Neural progenitor cell (in vitro differentiated cells): ENCODE results near the gene PDIA3. TPM values are rescaled to one million over a fixed set of nuclear protein-coding genes. Genes with fewer than 3 reads are reported as not detected.
"Not testable (repeated sequence)": the region's sequence is repeated elsewhere in the genome, so short reads cannot be mapped to it uniquely, and the experiment has no call there.

Source experiments
- DNase-seq: peaks from one replicate; pipeline ENCODE4 v3.0.0-alpha.2; 2016; ENCODE audit warnings: low spot score
- H2AFZ ChIP-seq: fragments of 200-600 bp; sonication (generic); replicated peaks from 2 replicates; pipeline ENCODE4 v1.6.1; 2016; ENCODE audit warnings: antibody characterized with exemption
- H3F3A ChIP-seq: fragments of 200-600 bp; sonication (generic); 2 replicates; pipeline ENCODE4 v1.6.1; 2016; ENCODE audit warnings: antibody characterized with exemption, low read depth
- H3K27ac ChIP-seq: fragments of 200-600 bp; sonication (generic); 2 replicates; pipeline ENCODE4 v1.5.1; 2016; ENCODE audit warnings: mild to moderate bottlenecking
- H3K27me3 ChIP-seq: fragments of 200-600 bp; sonication (generic); 2 replicates; pipeline ENCODE4 v1.6.1; 2016; ENCODE audit warnings: mild to moderate bottlenecking, moderate library complexity
- H3K36me3 ChIP-seq: fragments of 200-600 bp; sonication (generic); 2 replicates; pipeline ENCODE4 v1.5.1; 2016
- H3K4me1 ChIP-seq: fragments of 200-600 bp; sonication (generic); 2 replicates; pipeline ENCODE4 v1.6.1; 2016; ENCODE audit warnings: mixed run types
- H3K4me2 ChIP-seq: fragments of 200-600 bp; sonication (generic); 2 replicates; pipeline ENCODE4 v1.6.1; 2016
- H3K4me3 ChIP-seq: fragments of 200-600 bp; sonication (generic); 2 replicates; pipeline ENCODE4 v1.5.1; 2016
- H3K79me2 ChIP-seq: fragments of 200-600 bp; sonication (generic); 2 replicates; pipeline ENCODE4 v1.6.1; 2016; ENCODE audit warnings: low read depth
- H3K9ac ChIP-seq: fragments of 200-600 bp; sonication (generic); 2 replicates; pipeline ENCODE4 v1.6.1; 2016
- H3K9me3 ChIP-seq: fragments of 200-600 bp; sonication (generic); 2 replicates; pipeline ENCODE4 v1.5.1; 2016; ENCODE audit warnings: low read depth
- H4K20me1 ChIP-seq: fragments of 200-600 bp; sonication (generic); 2 replicates; pipeline ENCODE4 v1.6.1; 2016; ENCODE audit warnings: low read depth
- H3K27ac Mint-ChIP-seq: 3 replicates; pipeline ENCODE4 v1.8.0; 2021; ENCODE audit warnings: mixed read lengths
- H3K27me3 Mint-ChIP-seq: 2 replicates; pipeline ENCODE4 v1.8.0; 2022; ENCODE audit warnings: low read depth, mild to moderate bottlenecking, inconsistent platforms, moderate library complexity, mixed read lengths; ENCODE audit not compliant: insufficient read depth
- H3K36me3 Mint-ChIP-seq: 3 replicates; pipeline ENCODE4 v1.8.0; 2021; ENCODE audit warnings: mixed read lengths
- H3K4me1 Mint-ChIP-seq: 3 replicates; pipeline ENCODE4 v1.8.0; 2021; ENCODE audit warnings: mixed read lengths
- H3K4me3 Mint-ChIP-seq: 3 replicates; pipeline ENCODE4 v1.8.0; 2021; ENCODE audit warnings: mild to moderate bottlenecking, moderate library complexity, mixed read lengths
- H3K9me3 Mint-ChIP-seq: 3 replicates; pipeline ENCODE4 v1.8.0; 2020; ENCODE audit warnings: mixed read lengths
- EZH2 ChIP-seq: fragments of 200-600 bp; sonication (generic); IDR thresholded peaks from 2 replicates; pipeline ENCODE4 v1.6.1; 2017; ENCODE audit warnings: antibody characterized with exemption, mild to moderate bottlenecking, moderate library complexity
- EZH2phosphoT487 ChIP-seq: fragments of 200-600 bp; sonication (generic); IDR thresholded peaks from 2 replicates; pipeline ENCODE4 v1.6.1; 2017; ENCODE audit warnings: antibody characterized with exemption
- total RNA-seq: library from RNA; depleted of rRNA; stranded (reverse); fragments of >200 nt; gene quantifications from 2 replicates; pipeline ENCODE4 v1.2.3, GENCODE V29; 2015; ENCODE audit warnings: low replicate concordance
- TF ChIP-seq, protein P1 (sequence below): fragments of 200-600 bp; sonication (generic); IDR thresholded peaks from 2 replicates; pipeline ENCODE4 v1.5.1; 2017; ENCODE audit warnings: antibody characterized with exemption, mild to moderate bottlenecking

Gene PDIA3
- total RNA-seq, 1 donor from 2014 or later = 315 TPM

DNA sequence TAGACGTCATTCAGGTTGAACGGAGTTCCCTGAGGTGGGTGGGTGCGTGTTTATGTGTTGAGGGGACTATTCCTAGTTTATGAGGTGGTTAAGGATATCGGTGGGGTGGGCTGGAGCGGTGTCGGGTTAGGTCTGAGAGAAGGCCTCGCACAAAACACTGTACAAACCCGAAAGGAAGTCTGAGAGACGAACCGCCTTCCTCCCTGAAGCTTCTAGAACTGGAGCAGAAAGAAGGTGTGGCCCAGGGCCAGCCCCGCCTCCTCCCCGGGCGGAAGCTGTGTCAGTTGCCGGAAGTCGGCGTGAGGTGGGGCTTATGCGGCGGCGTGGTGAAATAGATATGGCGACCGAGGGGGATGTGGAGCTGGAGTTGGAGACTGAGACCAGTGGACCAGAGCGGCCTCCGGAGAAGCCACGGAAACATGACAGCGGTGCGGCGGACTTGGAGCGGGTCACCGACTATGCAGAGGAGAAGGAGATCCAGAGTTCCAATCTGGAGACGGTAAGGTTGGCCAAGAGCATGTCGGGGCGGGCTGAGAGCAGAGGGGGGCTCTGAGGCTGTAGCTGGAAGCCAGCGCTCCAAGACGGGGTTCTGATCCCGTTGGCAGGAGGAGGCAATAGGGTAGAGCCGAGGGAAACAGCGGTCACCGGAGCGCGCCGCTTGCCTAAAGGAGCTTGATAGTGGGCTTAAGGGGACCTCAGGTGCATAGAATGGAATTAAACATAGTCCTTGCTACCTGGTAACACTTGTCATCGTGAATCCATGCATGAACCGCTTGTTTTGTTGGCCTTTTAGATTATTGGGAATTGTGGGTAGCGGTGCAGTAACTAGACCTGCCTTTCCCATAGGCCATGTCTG, 54.3 kb downstream of the PDIA3 start, which contains the start of gene HYPK:
TSS of gene HYPK (plus strand) at position 314 of the 856 bp plus-strand sequence. CDS start at position 338, 24 bp downstream.
- peak; percentile 86 for DNase-seq
- Mint-ChIP-seq H3K27me3 (peaks cover 3% of the 10 kb centered on the region), H3K27ac (peak within 1 kb of the TSS; percentile 96), H3K4me1 (peaks cover 35% of the 10 kb centered on the region), H3K4me3 (peak within 1 kb of the TSS; percentile 100), H3K9me3 (no peaks in the 10 kb centered on the region), H3K36me3 (peaks cover 26% of the 10 kb centered on the region)
- Histone ChIP-seq H3K27me3 (no peaks in the 10 kb centered on the region), H3K4me1 (peaks cover 22% of the 10 kb centered on the region), H3K9me3 (no peaks in the 10 kb centered on the region), H3K4me2 (peak within 1 kb of the TSS; percentile 92), H3K79me2 (peaks cover 18% of the 10 kb centered on the region), H3K36me3 (no peaks in the 10 kb centered on the region), H3K27ac (peak within 1 kb of the TSS; percentile 87), H3K4me3 (peak within 1 kb of the TSS; percentile 77), H3F3A (peaks cover 76% of the 10 kb centered on the region), H2AFZ (peak within 1 kb of the TSS; percentile 51), H4K20me1 (peaks cover 11% of the 10 kb centered on the region), H3K9ac (peak within 1 kb of the TSS; percentile 44)
- TF ChIP-seq, protein P1, sequence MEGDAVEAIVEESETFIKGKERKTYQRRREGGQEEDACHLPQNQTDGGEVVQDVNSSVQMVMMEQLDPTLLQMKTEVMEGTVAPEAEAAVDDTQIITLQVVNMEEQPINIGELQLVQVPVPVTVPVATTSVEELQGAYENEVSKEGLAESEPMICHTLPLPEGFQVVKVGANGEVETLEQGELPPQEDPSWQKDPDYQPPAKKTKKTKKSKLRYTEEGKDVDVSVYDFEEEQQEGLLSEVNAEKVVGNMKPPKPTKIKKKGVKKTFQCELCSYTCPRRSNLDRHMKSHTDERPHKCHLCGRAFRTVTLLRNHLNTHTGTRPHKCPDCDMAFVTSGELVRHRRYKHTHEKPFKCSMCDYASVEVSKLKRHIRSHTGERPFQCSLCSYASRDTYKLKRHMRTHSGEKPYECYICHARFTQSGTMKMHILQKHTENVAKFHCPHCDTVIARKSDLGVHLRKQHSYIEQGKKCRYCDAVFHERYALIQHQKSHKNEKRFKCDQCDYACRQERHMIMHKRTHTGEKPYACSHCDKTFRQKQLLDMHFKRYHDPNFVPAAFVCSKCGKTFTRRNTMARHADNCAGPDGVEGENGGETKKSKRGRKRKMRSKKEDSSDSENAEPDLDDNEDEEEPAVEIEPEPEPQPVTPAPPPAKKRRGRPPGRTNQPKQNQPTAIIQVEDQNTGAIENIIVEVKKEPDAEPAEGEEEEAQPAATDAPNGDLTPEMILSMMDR = no peak
- TF ChIP-seq EZH2 (no peak), EZH2phosphoT487 (no peak)

DNA sequence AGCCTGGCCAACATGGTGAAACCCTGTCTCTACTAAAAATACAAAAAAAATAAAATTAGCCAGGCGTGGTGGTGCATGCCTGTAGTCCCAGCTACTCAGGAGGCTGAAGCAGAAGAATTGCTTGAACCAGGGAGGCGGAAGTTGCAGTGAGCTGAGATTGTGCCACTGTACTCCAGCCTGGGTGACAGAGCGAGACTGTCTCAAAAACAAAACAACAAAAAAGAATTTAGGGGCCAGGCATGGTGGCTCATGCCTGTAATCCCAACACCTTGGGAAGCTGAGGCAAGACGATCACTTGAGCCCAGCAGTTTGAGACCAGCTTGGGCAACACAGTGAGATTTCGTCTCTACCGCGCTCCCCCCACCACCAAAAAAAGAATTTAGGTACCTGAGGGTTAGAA, 56.4 kb downstream of the PDIA3 start:
- H3K36me3 Mint-ChIP-seq = peaks cover 29% of the 10 kb centered on the region
- not testable (repeated sequence) for H2AFZ ChIP-seq

DNA sequence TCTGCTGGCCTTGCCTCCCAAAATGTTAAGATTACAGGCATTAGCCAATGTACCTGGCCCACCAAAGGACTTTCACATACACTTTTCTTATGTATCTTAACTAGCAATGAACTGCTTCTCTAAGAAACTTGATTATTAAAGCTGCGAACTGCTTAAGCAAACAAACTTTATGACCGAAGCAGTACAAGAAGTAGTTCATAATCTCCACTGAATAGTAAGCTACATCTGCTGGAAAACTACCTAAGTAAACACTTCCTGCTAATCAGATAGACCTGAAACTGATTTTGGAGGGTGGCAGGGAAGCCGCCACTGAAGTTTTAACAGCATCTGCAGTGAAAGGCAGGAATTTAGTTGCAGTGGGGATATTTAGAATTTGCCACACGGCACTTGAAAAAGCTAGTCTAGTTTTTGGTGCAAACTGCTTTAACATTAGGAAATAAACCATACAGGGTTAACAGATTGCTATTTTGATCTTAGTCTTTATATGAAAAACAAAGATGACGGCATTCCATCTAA, 62.3 kb downstream of the PDIA3 start:
- Histone ChIP-seq H3K9me3 (no peaks in the 10 kb centered on the region), H3K4me3 (no peak overlapping the region), H3K79me2 (no peaks in the 10 kb centered on the region), H3F3A (peaks cover 22% of the 10 kb centered on the region), H3K36me3 (peaks cover 19% of the 10 kb centered on the region), H3K9ac (no peak overlapping the region), H4K20me1 (no peaks in the 10 kb centered on the region), H3K4me2 (no peak overlapping the region), H3K27ac (no peak overlapping the region), H3K4me1 (no peaks in the 10 kb centered on the region), H3K27me3 (no peaks in the 10 kb centered on the region), H2AFZ (no peak overlapping the region)
- TF ChIP-seq EZH2 = no peak
- TF ChIP-seq EZH2phosphoT487 = no peak
- TF ChIP-seq, protein P1 = no peak
- Mint-ChIP-seq H3K4me3 (no peak overlapping the region), H3K27ac (no peak overlapping the region), H3K27me3 (peaks cover 2% of the 10 kb centered on the region), H3K4me1 (no peaks in the 10 kb centered on the region), H3K36me3 (peaks cover 32% of the 10 kb centered on the region), H3K9me3 (no peaks in the 10 kb centered on the region)
- DNase-seq = no peak

More for the DNA sequence above, 56.4 kb downstream of the PDIA3 start:
- not testable (repeated sequence) for H3K27me3 Mint-ChIP-seq, H3K4me3 ChIP-seq, H3K9ac ChIP-seq, H3K9me3 ChIP-seq, H3K27ac ChIP-seq, H4K20me1 ChIP-seq, H3K9me3 Mint-ChIP-seq, H3K27ac Mint-ChIP-seq, DNase-seq, H3K36me3 ChIP-seq, H3K4me2 ChIP-seq, H3K27me3 ChIP-seq, H3K4me3 Mint-ChIP-seq
- peaks cover 30% of the 10 kb centered on the region for H3K4me1 Mint-ChIP-seq
- Histone ChIP-seq H3F3A (peaks cover 67% of the 10 kb centered on the region), H3K79me2 (peaks cover 18% of the 10 kb centered on the region), H3K4me1 (peaks cover 18% of the 10 kb centered on the region)
